Testis (tissue), 2 donors: Measurements from ENCODE around the gene KIF6.

ENCODE experiments used
- CTCF ChIP-seq, 3 experiments: fragments of 450-650 bp in 2 of 3; fragments of 200-600 bp in 1 of 3; sonication (generic) in 1 of 3; IDR thresholded peaks; one replicate each; pipeline ENCODE4 v1.5.1; 2016 to 2019; ENCODE audit warnings: antibody characterized with exemption in 3 of 3, mild to moderate bottlenecking in 2 of 3, moderate library complexity in 1 of 3
- POLR2A ChIP-seq: fragments of 450-650 bp; IDR thresholded peaks from one replicate; pipeline ENCODE4 v1.6.1; 2017; ENCODE audit warnings: antibody characterized with exemption, mild to moderate bottlenecking, moderate library complexity

DNA sequence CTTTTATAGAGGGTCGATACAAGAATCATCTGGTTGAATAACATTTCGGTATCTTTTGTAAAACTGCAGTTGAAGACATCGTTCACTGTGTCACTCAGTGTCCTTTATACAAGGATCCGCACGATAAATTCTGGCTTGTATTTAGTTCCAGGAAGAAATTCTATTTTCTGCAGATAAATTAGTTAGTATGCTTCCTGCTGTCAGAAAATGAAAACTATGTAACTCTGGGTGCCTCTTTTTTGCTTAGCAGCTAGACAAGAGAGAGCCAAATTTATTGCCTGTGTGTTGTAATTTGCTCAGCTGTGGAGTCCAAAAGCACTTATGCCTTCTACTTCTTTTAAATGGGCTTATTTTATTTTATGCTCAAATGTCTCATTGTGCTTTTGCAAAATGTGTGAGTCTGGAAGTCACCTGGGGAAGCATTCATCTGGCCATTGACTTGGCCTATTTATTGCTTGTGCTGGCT is 346.2 kb downstream of the KIF6 start:
- no peak for TF ChIP-seq POLR2A
- TF ChIP-seq CTCF (IDR thresholded peaks at IDR 0.05), result no peak
